Neural cell (in vitro differentiated cells): ENCODE results near the gene KCNH5. TPM values are rescaled to one million over a fixed set of nuclear protein-coding genes. Genes with fewer than 3 reads are reported as not detected.

Experiments
- H2AFZ ChIP-seq: fragments of 200-600, 300-800 bp; sonication (generic), shearing (Covaris generic); 2 replicates; pipeline ENCODE4 v1.6.0; 2014; ENCODE audit warnings: low read depth, mild to moderate bottlenecking, antibody characterized with exemption, low read length, moderate library complexity
- H3F3A ChIP-seq: fragments of 200-600 bp; shearing (Covaris generic); 2 replicates; pipeline ENCODE4 v1.6.1; 2016; ENCODE audit warnings: mild to moderate bottlenecking, moderate library complexity, mixed read lengths, antibody characterized with exemption, low read length; ENCODE audit not compliant: insufficient read depth, poor library complexity, severe bottlenecking
- H3K27ac ChIP-seq: fragments of 200-600, 300-800 bp; sonication (generic), shearing (Covaris generic); 2 replicates; pipeline ENCODE4 v1.5.1; 2014; ENCODE audit warnings: mild to moderate bottlenecking, low read length, moderate library complexity
- H3K27me3 ChIP-seq: fragments of 300-800, 200-600 bp; sonication (generic), shearing (Covaris generic); 2 replicates; pipeline ENCODE4 v1.6.0; 2014; ENCODE audit warnings: mild to moderate bottlenecking, low read depth, low read length, moderate library complexity; ENCODE audit not compliant: insufficient read depth
- H3K36me3 ChIP-seq: fragments of 300-800, 200-600 bp; sonication (generic), shearing (Covaris generic); 2 replicates; pipeline ENCODE4 v1.5.1; 2014; ENCODE audit warnings: mild to moderate bottlenecking, antibody characterized with exemption, low read length, moderate library complexity; ENCODE audit not compliant: insufficient read depth
- H3K4me2 ChIP-seq: fragments of 300-800, 200-600 bp; sonication (generic), shearing (Covaris generic); 2 replicates; pipeline ENCODE4 v1.6.0; 2014; ENCODE audit warnings: mild to moderate bottlenecking, low read length
- H3K4me3 ChIP-seq: fragments of 300-800, 200-600 bp; sonication (generic), shearing (Covaris generic); 2 replicates; pipeline ENCODE4 v1.5.1; 2014; ENCODE audit warnings: mild to moderate bottlenecking, low read length, moderate library complexity
- H3K79me2 ChIP-seq: fragments of 200-600 bp; shearing (Covaris generic); replicated peaks from 2 replicates; pipeline ENCODE4 v1.6.0; 2014; ENCODE audit warnings: mild to moderate bottlenecking, low read length, moderate library complexity; ENCODE audit not compliant: insufficient read depth
- H3K9ac ChIP-seq: fragments of 300-800, 200-600 bp; sonication (generic), shearing (Covaris generic); 2 replicates; pipeline ENCODE4 v1.6.1; 2016; ENCODE audit warnings: mild to moderate bottlenecking, low read length, mixed read lengths
- H3K9me2 ChIP-seq: fragments of 200-600 bp; shearing (Covaris generic); 2 replicates; pipeline ENCODE4 v1.6.1; 2016; ENCODE audit warnings: mild to moderate bottlenecking, low read length, mixed read lengths; ENCODE audit not compliant: insufficient read depth
- H3K9me3 ChIP-seq: fragments of 200-600, 300-800 bp; sonication (generic), shearing (Covaris generic); 2 replicates; pipeline ENCODE4 v1.6.1; 2016; ENCODE audit warnings: mild to moderate bottlenecking, mixed run types, low read length, moderate library complexity, mixed read lengths
- H4K20me1 ChIP-seq: fragments of 200-600 bp; shearing (Covaris generic); 2 replicates; pipeline ENCODE4 v1.6.1; 2016; ENCODE audit warnings: mild to moderate bottlenecking, mixed run types; ENCODE audit not compliant: insufficient read depth
- CTCF ChIP-seq: fragments of 450-650 bp; IDR thresholded peaks from 2 replicates; pipeline ENCODE4 v1.5.1; 2014; ENCODE audit warnings: antibody characterized with exemption, mild to moderate bottlenecking, moderate library complexity; ENCODE audit not compliant: poor library complexity, severe bottlenecking
- EP300 ChIP-seq: fragments of 450-650 bp; conservative IDR thresholded peaks from 2 replicates; pipeline ENCODE4 v1.6.1; 2014; ENCODE audit warnings: antibody characterized with exemption, mild to moderate bottlenecking, moderate library complexity; ENCODE audit not compliant: poor library complexity, severe bottlenecking
- EZH2 ChIP-seq: fragments of 200-600, 300-800 bp; shearing (Covaris generic), sonication (generic); IDR thresholded peaks from 2 replicates; pipeline ENCODE4 v1.6.1; 2014; ENCODE audit warnings: antibody characterized with exemption, low read length, borderline replicate concordance, mild to moderate bottlenecking; ENCODE audit not compliant: insufficient read depth, poor library complexity, severe bottlenecking
- MXI1 ChIP-seq: fragments of 450-650 bp; conservative IDR thresholded peaks from 2 replicates; pipeline ENCODE4 v1.6.1; 2014; ENCODE audit warnings: antibody characterized with exemption, mild to moderate bottlenecking; ENCODE audit not compliant: poor library complexity, severe bottlenecking
- POLR2AphosphoS5 ChIP-seq: IDR thresholded peaks from 2 replicates; pipeline ENCODE4 v1.6.1; 2012
- RAD21 ChIP-seq: fragments of 450-650 bp; conservative IDR thresholded peaks from 2 replicates; pipeline ENCODE4 v1.6.1; 2014; ENCODE audit warnings: antibody characterized with exemption, mild to moderate bottlenecking, moderate library complexity
- REST ChIP-seq: IDR thresholded peaks from 2 replicates; pipeline ENCODE4 v1.6.1; 2012; ENCODE audit warnings: borderline replicate concordance
- SMC3 ChIP-seq: fragments of 450-650 bp; conservative IDR thresholded peaks from 2 replicates; pipeline ENCODE4 v1.6.1; 2014; ENCODE audit warnings: antibody characterized with exemption, mild to moderate bottlenecking, moderate library complexity; ENCODE audit not compliant: poor library complexity
- TAF1 ChIP-seq: IDR thresholded peaks from 2 replicates; pipeline ENCODE4 v1.6.1; 2012; ENCODE audit warnings: low read depth
- polyA plus RNA-seq: library from polyadenylated mRNA; depleted of rRNA; stranded (reverse); fragments of >200 nt; gene quantifications from 2 replicates; pipeline ENCODE4 v1.2.3, GENCODE V29; 2014

The KCNH5 gene
- polyA plus RNA-seq, 1 donor from 2014 or later = 0.95 TPM

- Histone ChIP-seq H3K4me3 (no peak overlapping the region), H3K9me3 (no peaks in the 10 kb centered on the region), H3K27ac (no peak overlapping the region), H3F3A (no peaks in the 10 kb centered on the region), H3K9me2 (no peaks in the 10 kb centered on the region), H3K27me3 (no peaks in the 10 kb centered on the region), H2AFZ (no peak overlapping the region), H4K20me1 (no peaks in the 10 kb centered on the region), H3K4me2 (no peak overlapping the region), H3K9ac (no peak overlapping the region), H3K79me2 (no peaks in the 10 kb centered on the region), H3K36me3 (no peaks in the 10 kb centered on the region)
- no peak for TF ChIP-seq TAF1
- no peak for TF ChIP-seq CTCF
- no peak for TF ChIP-seq REST
- TF ChIP-seq EZH2 = no peak
- no peak for TF ChIP-seq EP300
- TF ChIP-seq RAD21 = no peak
- TF ChIP-seq MXI1 = no peak
- TF ChIP-seq SMC3 = no peak
- no peak for TF ChIP-seq POLR2AphosphoS5
Measured at GRCh38 chr14:62943202-62943601, 102.1 kb downstream of the KCNH5 start.

- no peak overlapping the region for H2AFZ ChIP-seq
- no peaks in the 10 kb centered on the region for H3K79me2 ChIP-seq
- no peaks in the 10 kb centered on the region for H3K9me3 ChIP-seq
- no peak overlapping the region for H3K9ac ChIP-seq
- H3K27ac ChIP-seq = no peak overlapping the region
- no peaks in the 10 kb centered on the region for H3F3A ChIP-seq
- no peak for TF ChIP-seq REST
- TF ChIP-seq EZH2 = no peak
- TF ChIP-seq MXI1 = no peak
- H4K20me1 ChIP-seq = no peaks in the 10 kb centered on the region
- no peak overlapping the region for H3K4me2 ChIP-seq
- no peaks in the 10 kb centered on the region for H3K27me3 ChIP-seq
- no peak overlapping the region for H3K4me3 ChIP-seq
- H3K36me3 ChIP-seq = no peaks in the 10 kb centered on the region
- no peaks in the 10 kb centered on the region for H3K9me2 ChIP-seq
Measured at GRCh38 chr14:62939970-62940369, 105.3 kb downstream of the KCNH5 start.
